HG03432 (cell line): Measurements from ENCODE around the gene UST.

Experiments
- ATAC-seq: cut with Tn5 transposase; IDR thresholded peaks from one replicate; pipeline ENCODE4 v1.9.1; 2021; ENCODE audit warnings: mild to moderate bottlenecking, moderate library complexity; ENCODE audit not compliant: unreplicated experiment

Gene UST

GRCh38 chr6:149077208-149077607, 330.4 kb downstream of the UST start:
- ATAC-seq: no peak

- no peak for ATAC-seq
These were observed 331.5 kb downstream of the UST start for GRCh38 chr6:149078211-149078782.

- peak; percentile 36 for ATAC-seq
These were observed 332.6 kb downstream of the UST start for GRCh38 chr6:149079456-149079855.

GRCh38 chr6:149079911-149080491, 333.2 kb downstream of the UST start:
- peak; percentile 36 for ATAC-seq

- no peak for ATAC-seq
These were observed 333.7 kb downstream of the UST start for GRCh38 chr6:149080511-149080910.

- no peak for ATAC-seq
These were observed 334.5 kb downstream of the UST start for GRCh38 chr6:149081281-149081680.

GRCh38 chr6:149082320-149082719, 335.5 kb downstream of the UST start:
- ATAC-seq: peak; percentile 82

GRCh38 chr6:149084026-149084425, 337.2 kb downstream of the UST start:
- ATAC-seq: no peak

GRCh38 chr6:149084808-149085556, 338.2 kb downstream of the UST start:
- no peak for ATAC-seq

GRCh38 chr6:149085557-149085938, 338.7 kb downstream of the UST start:
- no peak for ATAC-seq

- no peak for ATAC-seq
These were observed 339.5 kb downstream of the UST start for GRCh38 chr6:149086363-149086762.

GRCh38 chr6:149087898-149088297, 341.1 kb downstream of the UST start:
- ATAC-seq: no peak

GRCh38 chr6:149088361-149088760, 341.5 kb downstream of the UST start:
- no peak for ATAC-seq

GRCh38 chr6:149089510-149089909, 342.7 kb downstream of the UST start:
- ATAC-seq: no peak

- no peak for ATAC-seq
These were observed 344.1 kb downstream of the UST start for GRCh38 chr6:149090937-149091336.

- no peak for ATAC-seq
These were observed 346.8 kb downstream of the UST start for GRCh38 chr6:149093643-149094042.

GRCh38 chr6:149094156-149094555, 347.3 kb downstream of the UST start:
- ATAC-seq: no peak

GRCh38 chr6:149094934-149095351, 348.1 kb downstream of the UST start:
- no peak for ATAC-seq

- no peak for ATAC-seq
These were observed 349.0 kb downstream of the UST start for GRCh38 chr6:149095842-149096241.

GRCh38 chr6:149097794-149098193, 351.0 kb downstream of the UST start:
- no peak for ATAC-seq

- no peak for ATAC-seq
These were observed 352.0 kb downstream of the UST start for GRCh38 chr6:149098700-149099276.

GRCh38 chr6:149102324-149102723, 355.5 kb downstream of the UST start:
- no peak for ATAC-seq
